AG09309 (cell line): Measurements from ENCODE around the gene PCCB.

Experiments
- DNase-seq: peaks from one replicate; pipeline ENCODE4 v3.0.0-alpha.2; 2010; ENCODE audit warnings: low read depth
- H3K4me3 ChIP-seq: 2 replicates; pipeline ENCODE4 v1.5.1; 2011; ENCODE audit warnings: mild to moderate bottlenecking, low read depth, low read length, moderate library complexity; ENCODE audit not compliant: control insufficient read depth
- CTCF ChIP-seq: IDR thresholded peaks from 2 replicates; pipeline ENCODE4 v1.5.1; 2011; ENCODE audit warnings: mild to moderate bottlenecking, low read depth, low read length, inconsistent platforms; ENCODE audit not compliant: insufficient read depth, control insufficient read depth; ENCODE audit errors: missing control alignments

PCCB gene

GRCh38 chr3:136305879-136306278 lies 55.7 kb downstream of the PCCB start:
- no peak overlapping the region for H3K4me3 ChIP-seq
- TF ChIP-seq CTCF = no peak
- no peak for DNase-seq

GRCh38 chr3:136311261-136311660 lies 61.1 kb downstream of the PCCB start:
- no peak for DNase-seq
- no peak overlapping the region for H3K4me3 ChIP-seq
- no peak for TF ChIP-seq CTCF

- DNase-seq = no peak
- no peak overlapping the region for H3K4me3 ChIP-seq
- no peak for TF ChIP-seq CTCF
These were observed 61.8 kb downstream of the PCCB start for GRCh38 chr3:136311968-136312367.

- no peak for DNase-seq
- no peak for TF ChIP-seq CTCF
- H3K4me3 ChIP-seq = no peak overlapping the region
These were observed 76.2 kb downstream of the PCCB start for GRCh38 chr3:136326316-136326715.

GRCh38 chr3:136327671-136328070 lies 77.5 kb downstream of the PCCB start:
- no peak overlapping the region for H3K4me3 ChIP-seq
- DNase-seq = no peak
- no peak for TF ChIP-seq CTCF

- no peak for TF ChIP-seq CTCF
- no peak for DNase-seq
- H3K4me3 ChIP-seq = no peak overlapping the region
These were observed 79.5 kb downstream of the PCCB start for GRCh38 chr3:136329593-136329992.

GRCh38 chr3:136330900-136331299 lies 80.8 kb downstream of the PCCB start:
- no peak for DNase-seq
- no peak for TF ChIP-seq CTCF
- H3K4me3 ChIP-seq = no peak overlapping the region
